Measurements from ENCODE around the gene RPL21. TPM values are rescaled to one million over a fixed set of nuclear protein-coding genes. Genes with fewer than 3 reads are reported as not detected.

Gene RPL21
- total RNA-seq, result 100 to 1,000 TPM; 737 to 814 TPM
- polyA plus RNA-seq (ENCODE audit: insufficient read length in 6 of 6), result 1,000 to 10,000 TPM in 3 of 6 donors, 100 to 1,000 TPM in 3; 860 to 1,259 (median 1,054) TPM
- long read RNA-seq, donor 1, transcript RPL21-209 (3 exons, 675 nt), result minor isoform, 8 of 89 reads
- long read RNA-seq, donor 1, transcript RPL21-202 (6 exons, 815 nt), result major isoform, 55 of 89 reads
- long read RNA-seq, donor 1, partial matches to known transcripts, result 22 of 89 reads
- long read RNA-seq, donor 1, other reads (novel, unspliced or antisense), result 0 of 89 reads
- long read RNA-seq, donor 2, transcript RPL21-203 (6 exons, 806 nt), result minor isoform, 5 of 60 reads
- long read RNA-seq, donor 2, transcript RPL21-202 (6 exons, 815 nt), result major isoform, 33 of 60 reads
- long read RNA-seq, donor 2, transcript RPL21-209 (3 exons, 675 nt), result minor isoform, 5 of 60 reads
- long read RNA-seq, donor 2, partial matches to known transcripts, result 14 of 60 reads
- long read RNA-seq, donor 2, other reads (novel, unspliced or antisense), result 0 of 60 reads
- long read RNA-seq, donor 3, transcript RPL21-203 (6 exons, 806 nt), result minor isoform, 6 of 76 reads
- long read RNA-seq, donor 3, transcript RPL21-202 (6 exons, 815 nt), result major isoform, 48 of 76 reads
- long read RNA-seq, donor 3, partial matches to known transcripts, result 14 of 76 reads
- long read RNA-seq, donor 3, other reads (novel, unspliced or antisense), result 0 of 76 reads
- long read RNA-seq, donor 4, transcript RPL21-202 (6 exons, 815 nt), result major isoform, 59 of 82 reads
- long read RNA-seq, donor 4, partial matches to known transcripts, result 14 of 82 reads
- long read RNA-seq, donor 4, other reads (novel, unspliced or antisense), result 2 of 82 reads
- long read RNA-seq, donor 5, transcript RPL21-209 (3 exons, 675 nt), result minor isoform, 6 of 141 reads
- long read RNA-seq, donor 5, transcript RPL21-202 (6 exons, 815 nt), result major isoform, 36 of 141 reads
- long read RNA-seq, donor 5, partial matches to known transcripts, result 91 of 141 reads
- long read RNA-seq, donor 5, other reads (novel, unspliced or antisense), result 0 of 141 reads
- long read RNA-seq, donor 6, transcript RPL21-201 (6 exons, 616 nt), result minor isoform, 5 of 98 reads
- long read RNA-seq, donor 6, transcript RPL21-202 (6 exons, 815 nt), result major isoform, 69 of 98 reads
- long read RNA-seq, donor 6, transcript RPL21-203 (6 exons, 806 nt), result minor isoform, 5 of 98 reads
- long read RNA-seq, donor 6, partial matches to known transcripts, result 8 of 98 reads
- long read RNA-seq, donor 6, other reads (novel, unspliced or antisense), result 0 of 98 reads
- long read RNA-seq, donor 7, transcript RPL21-209 (3 exons, 675 nt), result minor isoform, 5 of 45 reads
- long read RNA-seq, donor 7, transcript RPL21-201 (6 exons, 616 nt), result minor isoform, 5 of 45 reads
- long read RNA-seq, donor 7, transcript RPL21-202 (6 exons, 815 nt), result major isoform, 28 of 45 reads
- long read RNA-seq, donor 7, partial matches to known transcripts, result 5 of 45 reads
- long read RNA-seq, donor 7, other reads (novel, unspliced or antisense), result 0 of 45 reads
- long read RNA-seq, donor 8, transcript RPL21-202 (6 exons, 815 nt), result major isoform, 19 of 46 reads
- long read RNA-seq, donor 8, transcript RPL21-209 (3 exons, 675 nt), result minor isoform, 10 of 46 reads
- long read RNA-seq, donor 8, partial matches to known transcripts, result 8 of 46 reads
- long read RNA-seq, donor 8, other reads (novel, unspliced or antisense), result 0 of 46 reads
- long read RNA-seq, donor 9, partial matches to known transcripts, result 0 of 1 reads
- long read RNA-seq, donor 9, other reads (novel, unspliced or antisense), result 0 of 1 reads
- long read RNA-seq, donor 10, transcript RPL21-202 (6 exons, 815 nt), result major isoform, 85 of 108 reads
- long read RNA-seq, donor 10, transcript RPL21-201 (6 exons, 616 nt), result minor isoform, 8 of 108 reads
- long read RNA-seq, donor 10, partial matches to known transcripts, result 9 of 108 reads
- long read RNA-seq, donor 10, other reads (novel, unspliced or antisense), result 2 of 108 reads
- long read RNA-seq, donor 11, transcript RPL21-202 (6 exons, 815 nt), result major isoform, 27 of 43 reads
- long read RNA-seq, donor 11, partial matches to known transcripts, result 5 of 43 reads
- long read RNA-seq, donor 11, other reads (novel, unspliced or antisense), result 0 of 43 reads
- long read RNA-seq, donor 12, transcript RPL21-202 (6 exons, 815 nt), result major isoform, 18 of 51 reads
- long read RNA-seq, donor 12, partial matches to known transcripts, result 22 of 51 reads
- long read RNA-seq, donor 12, other reads (novel, unspliced or antisense), result 0 of 51 reads

DNA sequence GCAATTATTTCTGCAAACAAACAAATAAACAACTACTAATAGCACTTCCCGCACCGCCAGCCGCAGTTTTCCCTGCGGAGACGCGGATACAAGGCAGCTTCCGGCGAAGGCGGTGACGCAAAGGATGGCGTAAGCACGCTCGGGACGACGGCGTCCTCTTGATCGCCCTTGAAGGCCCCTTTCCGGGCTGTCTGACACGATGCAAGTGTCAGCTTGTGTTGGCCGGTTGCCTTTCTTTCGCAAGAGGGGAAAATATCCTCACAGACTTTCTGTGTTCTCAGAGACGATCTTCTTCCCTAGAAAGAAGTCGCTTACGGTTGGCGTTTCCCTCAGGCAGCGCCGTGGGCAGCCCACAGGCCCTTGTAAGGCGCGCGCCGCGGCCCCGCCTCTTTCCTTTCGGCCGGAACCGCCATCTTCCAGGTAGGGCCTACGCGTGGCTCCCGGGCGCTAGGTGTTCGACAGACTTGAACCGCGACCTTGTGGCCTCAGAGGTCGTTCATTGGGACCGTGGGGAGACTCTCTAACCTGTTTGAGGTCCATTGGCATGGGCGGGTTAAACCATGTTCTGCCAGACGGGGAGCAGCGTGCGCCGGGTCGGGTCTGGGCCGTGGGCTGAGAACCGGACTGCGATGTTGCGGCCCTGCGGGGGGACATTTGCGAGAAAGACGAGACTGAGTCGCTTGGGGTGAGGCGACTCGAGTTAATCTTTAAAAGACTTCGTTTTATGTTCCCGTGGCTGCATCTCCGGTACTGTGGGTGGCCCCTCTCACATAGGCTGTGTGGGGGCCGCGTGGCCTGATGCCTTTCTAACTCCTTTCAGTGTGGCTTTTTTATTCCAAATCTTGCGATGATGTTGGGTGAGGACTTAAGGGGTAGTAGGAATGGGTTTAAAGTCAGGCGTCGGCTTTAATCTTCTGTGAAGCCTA is at the start of gene RPL21:
Gene RPL21, plus strand, starts transcription at position 393 of the 926 bp plus-strand sequence. CDS start 2,219 bp downstream, outside the sequence.
- H3K27ac ChIP-seq, result peak within 1 kb of the TSS; percentile 97 to 98
- no peaks in the 10 kb centered on the region for H3K27me3 ChIP-seq
- peaks cover 16 to 51% of the 10 kb centered on the region in 2 donors for H3K4me1 ChIP-seq
- ATAC-seq (peak; percentile 97), DNase-seq (peak; percentile 96 to 99 (median 98))
- intact Hi-C loops (cut with DNase I), result no loop called here
- H3K4me3 ChIP-seq, result peak within 1 kb of the TSS; percentile 92 to 94
- no peaks in the 10 kb centered on the region for H3K9me3 ChIP-seq
- TF ChIP-seq, protein P1, sequence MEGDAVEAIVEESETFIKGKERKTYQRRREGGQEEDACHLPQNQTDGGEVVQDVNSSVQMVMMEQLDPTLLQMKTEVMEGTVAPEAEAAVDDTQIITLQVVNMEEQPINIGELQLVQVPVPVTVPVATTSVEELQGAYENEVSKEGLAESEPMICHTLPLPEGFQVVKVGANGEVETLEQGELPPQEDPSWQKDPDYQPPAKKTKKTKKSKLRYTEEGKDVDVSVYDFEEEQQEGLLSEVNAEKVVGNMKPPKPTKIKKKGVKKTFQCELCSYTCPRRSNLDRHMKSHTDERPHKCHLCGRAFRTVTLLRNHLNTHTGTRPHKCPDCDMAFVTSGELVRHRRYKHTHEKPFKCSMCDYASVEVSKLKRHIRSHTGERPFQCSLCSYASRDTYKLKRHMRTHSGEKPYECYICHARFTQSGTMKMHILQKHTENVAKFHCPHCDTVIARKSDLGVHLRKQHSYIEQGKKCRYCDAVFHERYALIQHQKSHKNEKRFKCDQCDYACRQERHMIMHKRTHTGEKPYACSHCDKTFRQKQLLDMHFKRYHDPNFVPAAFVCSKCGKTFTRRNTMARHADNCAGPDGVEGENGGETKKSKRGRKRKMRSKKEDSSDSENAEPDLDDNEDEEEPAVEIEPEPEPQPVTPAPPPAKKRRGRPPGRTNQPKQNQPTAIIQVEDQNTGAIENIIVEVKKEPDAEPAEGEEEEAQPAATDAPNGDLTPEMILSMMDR (IDR thresholded peaks at IDR 0.05), result no peak
- peaks cover 0 to 30% of the 10 kb centered on the region in 2 donors for H3K36me3 ChIP-seq

DNA sequence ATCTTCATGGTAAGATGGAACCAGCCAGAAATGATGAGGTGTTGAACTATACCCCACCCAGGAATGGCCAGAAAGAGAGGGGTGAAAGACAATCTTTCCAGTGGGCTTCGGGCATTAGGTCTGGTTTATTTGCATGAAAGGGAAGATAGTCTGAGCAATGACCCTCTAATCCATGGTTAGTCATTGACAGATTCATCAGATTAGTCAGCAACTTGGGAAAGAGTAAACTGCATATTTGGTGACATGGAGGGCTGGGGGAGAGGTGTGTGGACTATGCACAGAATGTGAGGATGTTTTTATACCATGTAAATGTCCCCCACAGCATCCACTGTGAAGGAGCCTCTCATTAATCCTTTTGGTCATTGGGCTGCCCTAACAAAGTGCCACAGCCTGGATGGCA is 49.7 kb upstream of the RPL21 start:
- intact Hi-C loops (cut with DNase I), result no loop called here
- Histone ChIP-seq H3K9me3 (no peaks in the 10 kb centered on the region), H3K4me3 (no peak overlapping the region), H3K27me3 (no peaks in the 10 kb centered on the region), H3K36me3 (no peaks in the 10 kb centered on the region), H3K27ac (no peak overlapping the region), H3K4me1 (no peaks in the 10 kb centered on the region)
- TF ChIP-seq, protein P1 (IDR thresholded peaks at IDR 0.05), result no peak
- ATAC-seq (no peak), DNase-seq (no peak)

DNA sequence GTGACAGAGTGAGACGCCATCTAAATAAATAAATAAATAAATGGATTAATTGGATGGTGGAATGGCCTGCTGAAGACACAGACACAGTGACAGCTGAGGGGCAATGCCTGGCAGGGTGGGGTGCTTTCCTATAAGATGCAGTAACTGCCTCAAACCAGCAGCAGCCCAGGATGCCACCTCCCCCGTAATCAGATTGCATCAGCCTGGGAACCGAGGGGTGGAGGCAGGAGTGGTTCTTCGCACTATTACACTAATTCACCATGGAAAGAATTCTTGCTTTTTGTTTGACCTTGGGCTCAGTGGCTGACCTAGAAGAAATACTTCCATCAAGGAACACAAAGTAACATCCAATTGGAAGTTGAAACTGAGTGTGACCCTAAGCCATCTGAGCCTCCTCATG is 48.2 kb upstream of the RPL21 start:
- no peak for ATAC-seq
- Histone ChIP-seq H3K4me1 (no peaks in the 10 kb centered on the region), H3K4me3 (no peak overlapping the region), H3K27ac (no peak overlapping the region), H3K9me3 (no peaks in the 10 kb centered on the region), H3K36me3 (no peaks in the 10 kb centered on the region), H3K27me3 (no peaks in the 10 kb centered on the region)
- TF ChIP-seq, protein P1 (IDR thresholded peaks at IDR 0.05), result no peak
- intact Hi-C loops (cut with DNase I), result no loop called here
- no peak for DNase-seq
